ENCODE measurements around the gene MRPL17. TPM values are rescaled to one million over a fixed set of nuclear protein-coding genes. Genes with fewer than 3 reads are reported as not detected.

Gene MRPL17
- total RNA-seq, 2 donors from 2014 or later, result 34.6 to 75.1 TPM

Other genes starting within 250 kb of the MRPL17 start
- 1 to 10 TPM; 1.8 to 5.3 TPM for gene HPX, start 242.4 kb downstream of the MRPL17 start, total RNA-seq
- gene TRIM3, start 209.4 kb downstream of the MRPL17 start, total RNA-seq, result 10 to 100 TPM; 30.0 to 59.0 TPM
- gene ARFIP2, start 202.0 kb downstream of the MRPL17 start, total RNA-seq, result 10 to 100 TPM; 76.9 to 87.3 TPM
- gene TIMM10B, start 201.8 kb downstream of the MRPL17 start, total RNA-seq, result 10 to 100 TPM; 48.0 TPM
- 10 to 100 TPM in 1 of 2 donors, 1 to 10 TPM in 1; 7.4 to 11.8 TPM for gene DNHD1, start 186.1 kb downstream of the MRPL17 start, total RNA-seq
- 10 to 100 TPM; 17.5 to 25.7 TPM for gene RRP8, start 79.7 kb downstream of the MRPL17 start, total RNA-seq
- gene ILK, start 79.6 kb downstream of the MRPL17 start, total RNA-seq, result 100 to 1,000 TPM; 115 to 157 TPM
- 100 to 1,000 TPM; 123 to 142 TPM for gene TAF10, start 71.1 kb downstream of the MRPL17 start, total RNA-seq
- gene TPP1, start 63.9 kb downstream of the MRPL17 start, total RNA-seq, result 100 to 1,000 TPM in 1 of 2 donors, 10 to 100 TPM in 1; 83.4 to 123 TPM
- 1 to 10 TPM; 4.7 to 8.3 TPM for gene DCHS1, start 27.5 kb downstream of the MRPL17 start, total RNA-seq
- gene OR2AG2, start 88.6 kb upstream of the MRPL17 start, total RNA-seq, result under 1 TPM in 1 of 2 donors, not detected in 1; 0.47 TPM
- not detected for gene OR2AG1, start 99.7 kb upstream of the MRPL17 start, total RNA-seq
- under 1 TPM in 1 of 2 donors, not detected in 1; 0.59 TPM for gene OR6A2, start 116.3 kb upstream of the MRPL17 start, total RNA-seq
- gene OR10A5, start 162.3 kb upstream of the MRPL17 start, total RNA-seq, result not detected
- gene OR10A2, start 179.7 kb upstream of the MRPL17 start, total RNA-seq, result not detected
- not detected for gene OR10A4, start 193.3 kb upstream of the MRPL17 start, total RNA-seq
- gene OR2D2, start 209.2 kb upstream of the MRPL17 start, total RNA-seq, result under 1 TPM in 1 of 2 donors, not detected in 1; 0.40 TPM
- not detected for gene OR2D3, start 237.7 kb upstream of the MRPL17 start, total RNA-seq
- 1 to 10 TPM; 3.6 to 7.3 TPM for gene ZNF215, start 243.1 kb upstream of the MRPL17 start, total RNA-seq

Data from colonic mucosa (tissue), 2 donors.